SK-N-MC (cell line): ENCODE results near the gene MMEL1.

Experiments
- DNase-seq: peaks from one replicate; pipeline ENCODE4 v3.0.0-alpha.2; 2011; ENCODE audit warnings: low read depth, low spot score
- H3K27ac ChIP-seq: fragments of 200-600 bp; sonication (generic); 2 replicates; pipeline ENCODE4 v1.5.1; 2016; ENCODE audit warnings: mixed run types
- H3K36me3 ChIP-seq: fragments of 200-600 bp; sonication (generic); 2 replicates; pipeline ENCODE4 v1.6.1; 2017; ENCODE audit warnings: antibody characterized with exemption, low read length, mixed read lengths; ENCODE audit not compliant: insufficient read depth
- H3K4me3 ChIP-seq: fragments of 200-600 bp; sonication (generic); 2 replicates; pipeline ENCODE4 v1.5.1; 2016
- H3K9ac ChIP-seq: fragments of 200-600 bp; sonication (generic); 2 replicates; pipeline ENCODE4 v1.8.0; 2017; ENCODE audit warnings: mixed run types, mixed read lengths; ENCODE audit not compliant: insufficient read length
- H3K9me3 ChIP-seq: fragments of 200-600 bp; sonication (generic); 2 replicates; pipeline ENCODE4 v1.6.1; 2017; ENCODE audit warnings: low read depth, mild to moderate bottlenecking, antibody characterized with exemption, low read length, moderate library complexity, mixed read lengths
- EZH2 ChIP-seq: fragments of 200-600 bp; sonication (generic); IDR thresholded peaks from one replicate; pipeline ENCODE4 v1.6.1; 2017; ENCODE audit warnings: antibody characterized with exemption
- FOXP2 ChIP-seq: optimal IDR thresholded peaks from 2 replicates; pipeline ENCODE3; 2011; ENCODE audit warnings: mild to moderate bottlenecking, moderate library complexity; ENCODE audit not compliant: insufficient read depth; ENCODE audit errors: extremely low read length, control extremely low read depth
- POLR2AphosphoS5 ChIP-seq: IDR thresholded peaks from 2 replicates; pipeline ENCODE4 v1.6.1; 2012; ENCODE audit warnings: mild to moderate bottlenecking, low read depth, low read length, borderline replicate concordance

The MMEL1 gene

GRCh38 chr1:2635361-2636010 is 2.7 kb upstream of the MMEL1 start:
- no peaks in the 10 kb centered on the region for H3K9me3 ChIP-seq
- H3K9ac ChIP-seq = no peak overlapping the region
- H3K36me3 ChIP-seq = no peaks in the 10 kb centered on the region
- no peak overlapping the region for H3K27ac ChIP-seq
- H3K4me3 ChIP-seq = no peak overlapping the region
- no peak for TF ChIP-seq EZH2
- TF ChIP-seq POLR2AphosphoS5 = no peak
- TF ChIP-seq FOXP2 = no peak
- no peak for DNase-seq

- Histone ChIP-seq H3K4me3 (no peak overlapping the region), H3K36me3 (no peaks in the 10 kb centered on the region), H3K27ac (no peak overlapping the region), H3K9me3 (no peaks in the 10 kb centered on the region), H3K9ac (no peak overlapping the region)
- TF ChIP-seq FOXP2 = no peak
- no peak for TF ChIP-seq EZH2
- no peak for TF ChIP-seq POLR2AphosphoS5
- DNase-seq = no peak
These were observed 1.2 kb upstream of the MMEL1 start for GRCh38 chr1:2633936-2634491.

GRCh38 chr1:2633366-2633935 is 635 bp upstream of the MMEL1 start:
- Histone ChIP-seq H3K9ac (no peak overlapping the region), H3K4me3 (no peak overlapping the region), H3K36me3 (no peaks in the 10 kb centered on the region), H3K9me3 (no peaks in the 10 kb centered on the region), H3K27ac (no peak overlapping the region)
- DNase-seq = no peak
- TF ChIP-seq FOXP2 = no peak
- TF ChIP-seq EZH2 = no peak
- TF ChIP-seq POLR2AphosphoS5 = no peak

GRCh38 chr1:2632051-2632430 is 775 bp downstream of the MMEL1 start:
- no peak overlapping the region for H3K9ac ChIP-seq

GRCh38 chr1:2631136-2632050 is 1.4 kb downstream of the MMEL1 start:
- H3K36me3 ChIP-seq = no peaks in the 10 kb centered on the region
- H3K9ac ChIP-seq = no peak overlapping the region

More at GRCh38 chr1:2632051-2632430, 775 bp downstream of the MMEL1 start:
- H3K4me3 ChIP-seq = no peak overlapping the region
- TF ChIP-seq FOXP2 (no peak), EZH2 (no peak), POLR2AphosphoS5 (no peak)
- no peaks in the 10 kb centered on the region for H3K9me3 ChIP-seq
- DNase-seq = no peak
- no peak overlapping the region for H3K27ac ChIP-seq
- no peaks in the 10 kb centered on the region for H3K36me3 ChIP-seq

GRCh38 chr1:2630498-2631135 is 2.2 kb downstream of the MMEL1 start:
- H3K4me3 ChIP-seq = no peak overlapping the region
- no peak for TF ChIP-seq FOXP2
- no peak for TF ChIP-seq EZH2
- no peak for TF ChIP-seq POLR2AphosphoS5
- H3K27ac ChIP-seq = no peak overlapping the region
- no peaks in the 10 kb centered on the region for H3K9me3 ChIP-seq
- no peak overlapping the region for H3K9ac ChIP-seq
- H3K36me3 ChIP-seq = no peaks in the 10 kb centered on the region
- no peak for DNase-seq

More at GRCh38 chr1:2631136-2632050, 1.4 kb downstream of the MMEL1 start:
- Histone ChIP-seq H3K9me3 (no peaks in the 10 kb centered on the region), H3K27ac (no peak overlapping the region), H3K4me3 (no peak overlapping the region)
- TF ChIP-seq FOXP2 (no peak), POLR2AphosphoS5 (no peak), EZH2 (no peak)
- no peak for DNase-seq

- H3K27ac ChIP-seq = no peak overlapping the region
- no peak overlapping the region for H3K4me3 ChIP-seq
- no peak overlapping the region for H3K9ac ChIP-seq
- TF ChIP-seq FOXP2 (no peak), EZH2 (no peak)
- no peaks in the 10 kb centered on the region for H3K36me3 ChIP-seq
- DNase-seq = no peak
- H3K9me3 ChIP-seq = no peaks in the 10 kb centered on the region
These were observed 3.0 kb downstream of the MMEL1 start for GRCh38 chr1:2629627-2630497.
